Stomach (tissue), 4 donors: ENCODE data around the gene KLK12.
"Not testable (repeated sequence)": the region's sequence is repeated elsewhere in the genome, so short reads cannot be mapped to it uniquely, and the experiment has no call there.

Experiments
- EP300 ChIP-seq: sonication (generic); formaldehyde crosslinking; IDR thresholded peaks from one replicate; pipeline ENCODE4 v1.6.1; 2017; ENCODE audit warnings: antibody characterized with exemption
- POLR2A ChIP-seq, 4 donors: fragments of 450-650 bp; IDR thresholded peaks; one replicate each; pipeline ENCODE4 v1.6.1; 2016; ENCODE audit warnings: antibody characterized with exemption in 4 of 4, control low read depth in 2 of 4, mild to moderate bottlenecking in 1 of 4, moderate library complexity in 1 of 4
- TF ChIP-seq, protein P1 (sequence below), 7 experiments: fragments of 450-650 bp in 4 of 7; fragments of 200-600 bp in 3 of 7; sonication (generic) in 3 of 7; IDR thresholded peaks; one replicate each; pipeline ENCODE4 v1.5.1; 2016 to 2019; ENCODE audit warnings: antibody characterized with exemption in 7 of 7, control low read depth in 2 of 7, mild to moderate bottlenecking in 1 of 7

DNA sequence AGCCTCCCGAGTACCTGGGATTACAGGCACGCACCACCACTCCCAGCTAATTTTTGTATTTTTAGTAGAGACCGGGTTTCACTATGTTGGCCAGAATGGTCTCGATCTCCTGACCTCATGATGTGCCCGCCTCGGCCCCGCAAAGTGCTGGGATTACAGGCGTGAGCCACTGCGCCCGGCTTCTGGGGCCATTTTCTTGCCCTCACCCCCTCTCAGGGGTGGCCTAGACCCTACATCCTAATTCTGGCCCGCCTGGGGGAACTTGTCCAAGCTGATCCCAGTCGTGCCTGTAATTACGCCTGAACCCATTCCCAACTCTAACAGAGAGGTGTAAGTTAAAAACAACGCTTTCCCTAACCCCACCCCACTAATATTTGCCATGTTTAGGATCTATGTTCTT is 50.4 kb downstream of the KLK12 start:
- TF ChIP-seq, protein P1, sequence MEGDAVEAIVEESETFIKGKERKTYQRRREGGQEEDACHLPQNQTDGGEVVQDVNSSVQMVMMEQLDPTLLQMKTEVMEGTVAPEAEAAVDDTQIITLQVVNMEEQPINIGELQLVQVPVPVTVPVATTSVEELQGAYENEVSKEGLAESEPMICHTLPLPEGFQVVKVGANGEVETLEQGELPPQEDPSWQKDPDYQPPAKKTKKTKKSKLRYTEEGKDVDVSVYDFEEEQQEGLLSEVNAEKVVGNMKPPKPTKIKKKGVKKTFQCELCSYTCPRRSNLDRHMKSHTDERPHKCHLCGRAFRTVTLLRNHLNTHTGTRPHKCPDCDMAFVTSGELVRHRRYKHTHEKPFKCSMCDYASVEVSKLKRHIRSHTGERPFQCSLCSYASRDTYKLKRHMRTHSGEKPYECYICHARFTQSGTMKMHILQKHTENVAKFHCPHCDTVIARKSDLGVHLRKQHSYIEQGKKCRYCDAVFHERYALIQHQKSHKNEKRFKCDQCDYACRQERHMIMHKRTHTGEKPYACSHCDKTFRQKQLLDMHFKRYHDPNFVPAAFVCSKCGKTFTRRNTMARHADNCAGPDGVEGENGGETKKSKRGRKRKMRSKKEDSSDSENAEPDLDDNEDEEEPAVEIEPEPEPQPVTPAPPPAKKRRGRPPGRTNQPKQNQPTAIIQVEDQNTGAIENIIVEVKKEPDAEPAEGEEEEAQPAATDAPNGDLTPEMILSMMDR (IDR thresholded peaks at IDR 0.05): not testable (repeated sequence)
- not testable (repeated sequence) for TF ChIP-seq EP300; POLR2A (IDR thresholded peaks at IDR 0.05)
